ENCODE data around the gene FAM118A. TPM values are rescaled to one million over a fixed set of nuclear protein-coding genes. Genes with fewer than 3 reads are reported as not detected.

Gene FAM118A
- total RNA-seq, 2 donors from 2014 or later, result 36.1 to 75.3 TPM

GRCh38 chr22:45318558-45319323, 9.0 kb downstream of the FAM118A start:
- Histone ChIP-seq H3K36me3 (peaks cover under 1% of the 10 kb centered on the region), H3K27me3 (no peaks in the 10 kb centered on the region), H3K27ac (peak overlapping the region; percentile 73), H3K4me1 (peaks cover 3% of the 10 kb centered on the region), H3K9me3 (no peaks in the 10 kb centered on the region), H3K9ac (ENCODE audit: low read depth in 2 of 2, low read length in 2 of 2) (no peak overlapping the region), H3K4me3 (no peak overlapping the region)
- TF ChIP-seq CTCF (IDR thresholded peaks at IDR 0.05), result no peak
- DNase-seq, result no peak
- intact Hi-C loops (cut with DNase I), result no loop called here

GRCh38 chr22:45319324-45319685, 9.6 kb downstream of the FAM118A start:
- H3K4me3 ChIP-seq, result no peak overlapping the region
- H3K9ac ChIP-seq (ENCODE audit: low read depth in 2 of 2, low read length in 2 of 2), result peak overlapping the region in 1 of 2 donors; percentile 28
- no peaks in the 10 kb centered on the region for H3K27me3 ChIP-seq
- H3K27ac ChIP-seq, result peak overlapping the region; percentile 73
- H3K9me3 ChIP-seq, result no peaks in the 10 kb centered on the region
- no peaks in the 10 kb centered on the region for H3K4me1 ChIP-seq
- intact Hi-C loops (cut with DNase I), result no loop called here
- no peak for DNase-seq
- H3K36me3 ChIP-seq, result peaks cover 6% of the 10 kb centered on the region
- TF ChIP-seq CTCF (IDR thresholded peaks at IDR 0.05), result no peak

- Histone ChIP-seq H3K27ac (peak overlapping the region; percentile 73), H3K27me3 (no peaks in the 10 kb centered on the region), H3K4me1 (no peaks in the 10 kb centered on the region), H3K36me3 (peaks cover 9% of the 10 kb centered on the region), H3K9ac (ENCODE audit: low read depth in 2 of 2, low read length in 2 of 2) (no peak overlapping the region), H3K9me3 (no peaks in the 10 kb centered on the region), H3K4me3 (no peak overlapping the region)
- intact Hi-C loops (cut with DNase I), result loop anchor here (10.0 kb wide), 2 partner anchors 94 to 234 kb away; partner anchors contain the start of genes RIBC2 and SMC1B
- TF ChIP-seq CTCF (IDR thresholded peaks at IDR 0.05), result no peak
- no peak for DNase-seq
Observed at GRCh38 chr22:45320357-45320976, 10.7 kb downstream of the FAM118A start.

- Histone ChIP-seq H3K4me3 (no peak overlapping the region), H3K9ac (ENCODE audit: low read depth in 2 of 2, low read length in 2 of 2) (no peak overlapping the region), H3K36me3 (peaks cover 9% of the 10 kb centered on the region), H3K4me1 (no peaks in the 10 kb centered on the region), H3K9me3 (no peaks in the 10 kb centered on the region), H3K27ac (no peak overlapping the region), H3K27me3 (no peaks in the 10 kb centered on the region)
- intact Hi-C loops (cut with DNase I), result loop anchor here (10.0 kb wide), 2 partner anchors 93 to 233 kb away; partner anchors contain the start of genes RIBC2 and SMC1B
- no peak for DNase-seq
- TF ChIP-seq CTCF (IDR thresholded peaks at IDR 0.05), result no peak
Observed at GRCh38 chr22:45321827-45322226, 12.1 kb downstream of the FAM118A start.

GRCh38 chr22:45322873-45323525, 13.3 kb downstream of the FAM118A start:
- Histone ChIP-seq H3K27ac (no peak overlapping the region), H3K27me3 (no peaks in the 10 kb centered on the region), H3K4me3 (no peak overlapping the region), H3K9me3 (no peaks in the 10 kb centered on the region), H3K36me3 (peaks cover 9% of the 10 kb centered on the region), H3K4me1 (no peaks in the 10 kb centered on the region), H3K9ac (ENCODE audit: low read depth in 2 of 2, low read length in 2 of 2) (no peak overlapping the region)
- DNase-seq, result no peak
- intact Hi-C loops (cut with DNase I), result loop anchor here (10.0 kb wide), 2 partner anchors 92 to 232 kb away; partner anchors contain the start of genes RIBC2 and SMC1B
- TF ChIP-seq CTCF (IDR thresholded peaks at IDR 0.05), result no peak

Data from colonic mucosa (tissue), 4 donors.